Thyroid gland (tissue), 4 donors: Measurements from ENCODE around the gene IGF1.

Source experiments
- CTCF ChIP-seq, 6 experiments: fragments of 200-600 bp in 3 of 6; fragments of 450-650 bp in 3 of 6; sonication (generic) in 3 of 6; IDR thresholded peaks; one replicate each; pipeline ENCODE4 v1.5.1; 2016 to 2019; ENCODE audit warnings: antibody characterized with exemption in 6 of 6, mild to moderate bottlenecking in 2 of 6, inconsistent platforms in 1 of 6, moderate library complexity in 1 of 6
- POLR2A ChIP-seq, 2 donors: fragments of 450-650 bp; IDR thresholded peaks; one replicate each; pipeline ENCODE4 v1.6.1; 2017; ENCODE audit warnings: antibody characterized with exemption in 2 of 2, mild to moderate bottlenecking in 2 of 2, moderate library complexity in 1 of 2

GRCh38 chr12:102350070-102350469 is 130.3 kb downstream of the IGF1 start:
- TF ChIP-seq CTCF (IDR thresholded peaks at IDR 0.05) (no peak), POLR2A (IDR thresholded peaks at IDR 0.05) (no peak)
